ENCODE results near the gene PLCH2.

PLCH2 gene

DNA sequence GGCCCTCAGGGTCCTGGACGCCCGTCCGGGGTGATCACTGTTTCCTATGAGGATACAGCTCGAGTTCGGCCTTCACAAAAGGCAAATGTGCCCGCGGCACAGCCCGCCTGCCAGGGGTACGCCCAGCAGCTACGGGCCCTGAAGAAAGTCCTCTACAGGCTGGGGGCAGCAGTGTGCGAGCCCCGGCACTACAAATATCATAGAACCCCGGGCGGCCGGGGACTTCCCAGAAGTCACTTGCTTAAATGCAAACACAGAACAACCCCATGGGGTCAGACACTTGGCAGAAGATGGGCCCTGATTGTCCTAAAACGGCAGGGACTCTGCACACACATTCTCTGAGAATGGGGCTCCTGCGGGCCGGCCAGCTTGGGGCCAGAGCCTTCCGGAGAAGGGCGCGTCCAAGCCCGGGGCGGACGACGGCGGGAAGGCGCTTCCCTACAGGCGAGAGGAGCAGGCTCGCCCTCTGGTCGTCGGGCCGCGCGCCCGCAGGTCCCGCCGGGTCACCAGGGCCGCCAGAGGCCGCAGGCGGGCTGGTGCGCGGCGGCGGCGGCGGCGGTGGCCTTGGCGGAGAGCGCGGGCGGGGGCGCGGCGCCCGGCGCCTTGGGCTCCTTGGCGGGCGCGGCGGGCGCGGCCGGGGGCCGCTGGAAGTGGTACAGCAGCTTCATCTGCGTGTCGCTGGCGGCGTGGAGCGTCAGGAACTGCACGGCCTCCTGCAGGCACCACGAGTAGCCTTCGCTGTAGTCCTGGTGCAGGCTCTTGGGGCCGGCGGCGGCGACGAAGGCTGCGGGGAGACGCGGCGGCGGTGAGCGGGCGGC is 53.1 kb downstream of the PLCH2 start:
- H3K9ac ChIP-seq (ENCODE audit: insufficient read length) = no peak overlapping the region
- H3K9me3 ChIP-seq (ENCODE audit: low read depth, low read length) = no peaks in the 10 kb centered on the region
- H3K4me3 ChIP-seq = no peak overlapping the region
- TF ChIP-seq FOXP2 (optimal IDR thresholded peaks at IDR 0.05; ENCODE audit: control extremely low read depth, extremely low read length, insufficient read depth) (no peak), EZH2 (IDR thresholded peaks at IDR 0.05) (no peak), POLR2AphosphoS5 (IDR thresholded peaks at IDR 0.05; ENCODE audit: borderline replicate concordance, low read depth, low read length) (no peak)
- no peak overlapping the region for H3K27ac ChIP-seq
- no peak for DNase-seq (ENCODE audit: low read depth, low spot score)
- no peaks in the 10 kb centered on the region for H3K36me3 ChIP-seq (ENCODE audit: insufficient read depth, low read length)

DNA sequence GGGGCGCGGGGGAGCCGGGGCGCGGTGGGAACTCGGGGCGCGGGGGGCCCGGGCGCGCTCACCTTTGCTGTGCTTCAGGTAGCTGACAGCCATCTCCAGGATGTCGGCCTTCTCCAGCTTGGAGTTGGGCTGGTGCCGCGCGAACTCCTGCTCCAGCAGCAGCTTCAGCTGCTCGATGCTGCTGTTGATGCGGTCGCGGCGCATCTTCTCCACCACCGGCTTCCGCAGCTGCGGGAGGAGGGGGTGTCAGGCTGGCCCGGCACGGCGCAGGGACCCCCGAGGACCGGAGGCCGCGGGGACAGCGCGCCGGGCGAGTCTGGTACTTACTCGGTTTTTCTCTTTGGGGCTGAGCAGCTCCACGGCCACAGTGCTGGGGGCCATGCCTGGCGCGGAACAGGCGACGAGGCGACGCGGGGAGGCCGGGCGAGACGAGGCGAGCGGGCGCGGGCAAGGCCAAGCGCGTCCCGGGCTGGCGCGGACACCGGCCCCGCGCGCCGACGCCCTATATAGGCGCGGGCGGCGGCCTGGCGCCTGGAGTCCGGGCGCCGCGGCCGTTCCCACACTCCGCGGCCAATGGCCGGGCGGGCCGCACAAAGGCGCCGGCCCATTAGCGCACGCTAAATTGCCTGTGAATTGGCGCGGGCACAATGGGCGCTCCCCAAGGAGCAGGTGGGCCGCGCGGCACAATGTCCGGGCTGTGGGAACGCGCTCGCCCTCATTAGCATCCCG is 53.9 kb downstream of the PLCH2 start, which contains the start of gene HES5:
Gene HES5 (minus strand): TSS at position 480 of the 729 bp plus-strand sequence. CDS start 99 bp downstream, at position 381.
- no peak for DNase-seq (ENCODE audit: low read depth, low spot score)
- TF ChIP-seq EZH2 (IDR thresholded peaks at IDR 0.05) (no peak), POLR2AphosphoS5 (IDR thresholded peaks at IDR 0.05; ENCODE audit: borderline replicate concordance, low read depth, low read length) (no peak), FOXP2 (optimal IDR thresholded peaks at IDR 0.05; ENCODE audit: control extremely low read depth, extremely low read length, insufficient read depth) (no peak)
- Histone ChIP-seq H3K9ac (ENCODE audit: insufficient read length) (no peak within 1 kb of the TSS), H3K36me3 (ENCODE audit: insufficient read depth, low read length) (no peaks in the 10 kb centered on the region), H3K27ac (no peak within 1 kb of the TSS), H3K4me3 (no peak within 1 kb of the TSS), H3K9me3 (ENCODE audit: low read depth, low read length) (no peaks in the 10 kb centered on the region)

DNA sequence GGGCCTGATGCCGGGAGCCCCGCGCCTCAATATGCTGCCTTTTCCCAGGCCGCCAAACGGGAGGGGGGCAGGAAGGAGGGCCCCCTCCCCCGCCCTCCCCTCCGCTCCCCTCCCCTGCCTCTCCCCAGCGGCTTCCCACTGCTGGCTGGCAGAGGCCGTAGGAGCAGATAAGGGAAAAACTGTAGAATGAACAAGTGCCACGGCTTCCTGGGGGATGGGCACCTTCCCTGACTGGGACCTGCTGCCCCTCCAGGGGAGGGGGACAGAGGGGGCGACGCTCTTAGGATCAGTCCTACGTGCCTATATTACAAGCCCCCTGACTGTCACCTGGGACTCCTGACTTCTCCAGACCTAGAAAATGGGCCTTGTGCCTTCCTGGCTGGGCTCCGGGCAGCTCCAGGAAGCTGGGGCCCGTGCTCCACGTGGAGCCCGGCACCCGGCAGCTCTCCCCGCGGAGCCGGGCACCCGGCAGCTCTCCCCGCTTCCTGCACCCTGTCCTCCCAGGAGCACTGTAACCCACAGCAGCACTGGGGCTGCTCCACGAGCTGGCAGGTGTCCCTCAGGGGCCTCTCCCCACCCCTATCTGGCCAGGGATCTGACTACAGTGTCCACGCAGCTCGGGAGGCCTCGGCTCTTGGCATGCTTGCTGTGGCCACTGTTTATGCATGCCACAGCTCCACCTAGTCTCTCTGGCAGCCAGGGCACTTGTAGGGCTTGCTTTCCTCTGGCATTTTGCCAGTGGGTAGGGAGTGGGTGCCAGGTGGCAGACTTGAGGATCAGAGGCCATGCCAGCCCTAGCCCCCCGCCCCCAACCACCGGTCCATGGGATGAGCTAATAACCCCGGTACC is 54.6 kb downstream of the PLCH2 start:
- H3K4me3 ChIP-seq = no peak overlapping the region
- DNase-seq (ENCODE audit: low read depth, low spot score) = no peak
- no peaks in the 10 kb centered on the region for H3K36me3 ChIP-seq (ENCODE audit: insufficient read depth, low read length)
- no peaks in the 10 kb centered on the region for H3K9me3 ChIP-seq (ENCODE audit: low read depth, low read length)
- TF ChIP-seq FOXP2 (optimal IDR thresholded peaks at IDR 0.05; ENCODE audit: control extremely low read depth, extremely low read length, insufficient read depth) = no peak
- no peak for TF ChIP-seq EZH2 (IDR thresholded peaks at IDR 0.05)
- no peak overlapping the region for H3K27ac ChIP-seq
- no peak overlapping the region for H3K9ac ChIP-seq (ENCODE audit: insufficient read length)

DNA sequence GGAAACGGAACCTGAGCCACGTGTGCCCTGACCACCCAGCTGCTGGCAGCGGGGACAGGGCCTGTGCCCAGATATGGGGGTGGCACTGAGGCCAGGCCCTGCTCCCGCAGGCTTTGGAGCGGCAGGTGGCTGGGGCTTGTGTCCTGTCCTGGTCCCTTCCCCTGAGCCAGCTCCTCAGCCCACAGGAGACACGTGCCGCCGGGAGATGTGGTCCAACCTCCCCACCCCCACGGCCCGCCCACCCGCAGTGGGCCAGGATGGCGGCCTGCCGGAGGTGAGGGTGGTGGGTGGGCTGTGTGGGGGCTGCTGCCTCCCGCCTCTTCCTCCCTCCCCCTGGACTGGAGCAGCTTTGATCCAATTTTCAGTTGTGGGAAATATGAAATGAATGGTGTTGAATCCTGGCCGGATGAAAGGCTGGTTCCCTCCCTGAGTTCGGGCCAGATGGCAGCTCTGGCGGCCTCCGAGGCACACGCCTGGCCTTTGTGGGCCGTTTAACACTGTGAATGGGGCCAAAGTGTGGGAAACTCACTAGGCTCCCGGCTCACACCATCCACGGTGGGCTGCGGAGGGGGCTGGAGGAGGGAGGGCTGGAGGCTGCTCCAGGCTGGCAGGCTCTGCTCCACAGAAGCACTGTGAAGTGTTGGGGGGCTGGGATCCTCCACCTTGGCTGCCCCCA is 56.5 kb downstream of the PLCH2 start:
- Histone ChIP-seq H3K9ac (ENCODE audit: insufficient read length) (no peak overlapping the region), H3K36me3 (ENCODE audit: insufficient read depth, low read length) (no peaks in the 10 kb centered on the region), H3K9me3 (ENCODE audit: low read depth, low read length) (no peaks in the 10 kb centered on the region), H3K4me3 (no peak overlapping the region), H3K27ac (no peak overlapping the region)
- no peak for DNase-seq (ENCODE audit: low read depth, low spot score)
- TF ChIP-seq POLR2AphosphoS5 (IDR thresholded peaks at IDR 0.05; ENCODE audit: borderline replicate concordance, low read depth, low read length) (no peak), FOXP2 (optimal IDR thresholded peaks at IDR 0.05; ENCODE audit: control extremely low read depth, extremely low read length, insufficient read depth) (no peak), EZH2 (IDR thresholded peaks at IDR 0.05) (no peak)

DNA sequence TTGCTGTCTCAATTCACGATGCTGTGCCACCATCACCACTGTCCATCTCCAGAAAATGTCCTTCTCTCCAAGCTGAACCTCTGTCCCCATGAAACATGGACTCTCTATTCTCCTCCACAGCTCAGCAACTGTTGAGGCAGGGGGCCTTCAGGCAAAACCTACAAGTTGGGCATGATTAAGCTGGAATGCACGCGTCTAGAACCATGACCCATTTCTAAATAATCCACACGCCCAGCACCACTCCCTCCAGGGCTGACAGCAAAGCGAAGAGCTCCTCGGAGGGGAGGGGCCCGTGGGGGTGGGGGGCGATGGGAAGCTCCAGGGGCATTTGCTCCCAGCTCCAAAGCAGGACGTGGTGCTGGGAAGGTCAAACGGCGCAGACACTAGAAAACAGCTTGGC is 57.3 kb downstream of the PLCH2 start:
- no peak overlapping the region for H3K9ac ChIP-seq (ENCODE audit: insufficient read length)
- DNase-seq (ENCODE audit: low read depth, low spot score) = no peak
- no peak overlapping the region for H3K27ac ChIP-seq
- H3K4me3 ChIP-seq = no peak overlapping the region
- TF ChIP-seq POLR2AphosphoS5 (IDR thresholded peaks at IDR 0.05; ENCODE audit: borderline replicate concordance, low read depth, low read length) (no peak), EZH2 (IDR thresholded peaks at IDR 0.05) (no peak), FOXP2 (optimal IDR thresholded peaks at IDR 0.05; ENCODE audit: control extremely low read depth, extremely low read length, insufficient read depth) (no peak)
- no peaks in the 10 kb centered on the region for H3K36me3 ChIP-seq (ENCODE audit: insufficient read depth, low read length)
- no peaks in the 10 kb centered on the region for H3K9me3 ChIP-seq (ENCODE audit: low read depth, low read length)

DNA sequence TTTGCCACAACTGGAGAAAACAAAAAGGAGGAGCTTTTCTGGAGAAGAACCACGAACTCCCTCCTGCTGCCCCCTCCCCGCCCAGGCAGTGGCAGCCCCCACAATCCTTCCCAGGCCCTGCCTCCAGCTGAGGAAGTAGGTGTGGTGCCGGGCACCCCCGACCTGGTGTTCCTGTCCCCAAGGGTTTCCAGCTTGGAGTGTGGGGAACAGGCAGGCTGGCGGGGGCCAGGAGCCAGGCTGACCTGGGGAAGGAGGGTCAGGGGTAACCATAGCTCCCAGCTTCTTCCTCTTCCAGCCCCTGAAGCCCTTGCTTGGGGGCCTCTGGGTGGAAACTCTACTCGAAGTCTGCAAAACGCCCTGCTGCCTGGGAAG is 58.2 kb downstream of the PLCH2 start:
- no peak for DNase-seq (ENCODE audit: low read depth, low spot score)
- no peaks in the 10 kb centered on the region for H3K9me3 ChIP-seq (ENCODE audit: low read depth, low read length)
- no peak overlapping the region for H3K9ac ChIP-seq (ENCODE audit: insufficient read length)
- TF ChIP-seq FOXP2 (optimal IDR thresholded peaks at IDR 0.05; ENCODE audit: control extremely low read depth, extremely low read length, insufficient read depth) (no peak), EZH2 (IDR thresholded peaks at IDR 0.05) (no peak), POLR2AphosphoS5 (IDR thresholded peaks at IDR 0.05; ENCODE audit: borderline replicate concordance, low read depth, low read length) (no peak)
- H3K27ac ChIP-seq = no peak overlapping the region
- H3K4me3 ChIP-seq = no peak overlapping the region
- H3K36me3 ChIP-seq (ENCODE audit: insufficient read depth, low read length) = no peaks in the 10 kb centered on the region

DNA sequence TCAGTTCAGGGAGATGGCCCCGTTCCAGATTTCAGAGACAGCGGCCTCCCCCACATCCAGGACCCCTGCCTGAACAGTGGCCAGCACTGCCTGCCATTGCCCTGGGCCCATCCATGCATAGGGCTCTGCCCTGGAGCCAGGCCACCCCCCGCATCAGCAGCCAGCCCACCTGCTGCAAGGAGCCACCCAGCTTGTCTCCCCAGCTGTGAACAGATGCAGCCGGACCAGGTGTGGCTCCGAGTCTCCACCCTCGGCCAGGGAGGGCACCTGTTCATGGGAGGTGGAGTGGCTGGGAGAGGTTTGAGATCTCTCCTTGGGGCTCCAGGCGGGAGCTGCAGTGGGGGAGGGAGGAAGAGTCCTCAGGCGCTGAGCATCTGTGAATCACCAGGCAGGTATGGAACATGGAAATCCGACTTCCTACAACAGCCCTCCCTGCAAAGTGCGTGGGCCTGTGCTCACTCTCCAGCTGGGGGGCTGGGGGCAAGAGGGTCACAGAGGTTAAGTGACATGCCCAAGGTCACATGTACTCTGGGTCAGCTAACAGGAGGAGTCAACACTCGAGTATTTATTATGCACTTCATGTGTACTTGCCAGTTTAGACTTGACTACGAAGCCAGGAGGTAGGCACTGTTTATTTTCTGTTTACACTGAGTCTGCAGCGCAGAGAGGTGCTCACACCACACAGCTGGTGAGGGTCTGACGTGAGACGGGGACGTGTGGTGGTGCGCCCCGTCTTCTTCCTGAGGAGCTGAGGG is 58.8 kb downstream of the PLCH2 start:
- no peak overlapping the region for H3K27ac ChIP-seq
- no peak overlapping the region for H3K4me3 ChIP-seq
- TF ChIP-seq EZH2 (IDR thresholded peaks at IDR 0.05) = no peak
- no peak for TF ChIP-seq FOXP2 (optimal IDR thresholded peaks at IDR 0.05; ENCODE audit: control extremely low read depth, extremely low read length, insufficient read depth)
- no peak for TF ChIP-seq POLR2AphosphoS5 (IDR thresholded peaks at IDR 0.05; ENCODE audit: borderline replicate concordance, low read depth, low read length)
- H3K9ac ChIP-seq (ENCODE audit: insufficient read length) = no peak overlapping the region
- H3K9me3 ChIP-seq (ENCODE audit: low read depth, low read length) = no peaks in the 10 kb centered on the region
- H3K36me3 ChIP-seq (ENCODE audit: insufficient read depth, low read length) = no peaks in the 10 kb centered on the region
- no peak for DNase-seq (ENCODE audit: low read depth, low spot score)
